Trophoblast cell (in vitro differentiated cells and primary cell): Measurements from ENCODE around the gene ZNF516.

ENCODE experiments used
- DNase-seq, 2 donors: peaks; one replicate each; pipeline ENCODE4 v3.0.0-alpha.2; 2016
- H2AFZ ChIP-seq: 2 replicates; pipeline ENCODE4 v1.6.1; 2013; ENCODE audit warnings: low read length, moderate library complexity, mild to moderate bottlenecking; ENCODE audit not compliant: insufficient read depth, poor library complexity
- H2AK5ac ChIP-seq: 2 replicates; pipeline ENCODE4 v1.6.1; 2013; ENCODE audit warnings: mild to moderate bottlenecking, low read length
- H2BK120ac ChIP-seq: 2 replicates; pipeline ENCODE4 v1.6.1; 2013; ENCODE audit warnings: low read length, mild to moderate bottlenecking, moderate library complexity; ENCODE audit not compliant: insufficient read depth, poor library complexity
- H2BK12ac ChIP-seq: 2 replicates; pipeline ENCODE4 v1.6.1; 2013; ENCODE audit warnings: mild to moderate bottlenecking, low read length, moderate library complexity
- H2BK5ac ChIP-seq: 2 replicates; pipeline ENCODE4 v1.6.1; 2013; ENCODE audit warnings: low read length, low read depth, moderate library complexity, mild to moderate bottlenecking; ENCODE audit not compliant: poor library complexity
- H3K14ac ChIP-seq: 2 replicates; pipeline ENCODE4 v1.6.1; 2013; ENCODE audit warnings: mild to moderate bottlenecking, low read length
- H3K18ac ChIP-seq: 2 replicates; pipeline ENCODE4 v1.6.1; 2013; ENCODE audit warnings: mild to moderate bottlenecking, low read length
- H3K23ac ChIP-seq: 2 replicates; pipeline ENCODE4 v1.6.1; 2013; ENCODE audit warnings: low read length
- H3K27ac ChIP-seq: 2 replicates; pipeline ENCODE4 v1.5.1; 2013; ENCODE audit warnings: low read depth, mild to moderate bottlenecking, inconsistent platforms, low read length, moderate library complexity
- H3K27me3 ChIP-seq: 2 replicates; pipeline ENCODE4 v1.6.1; 2013; ENCODE audit warnings: inconsistent platforms, mild to moderate bottlenecking, low read length, moderate library complexity; ENCODE audit not compliant: insufficient read depth
- H3K36me3 ChIP-seq, 2 experiments: 1 replicate in 1 of 2; 2 replicates in 1 of 2; pipeline ENCODE4 v1.6.1; 2013; ENCODE audit warnings: low read length in 2 of 2, mild to moderate bottlenecking in 2 of 2, moderate library complexity in 1 of 2; ENCODE audit not compliant: insufficient read depth in 2 of 2, control insufficient read depth in 1 of 2
- H3K4ac ChIP-seq: 2 replicates; pipeline ENCODE4 v1.6.1; 2013; ENCODE audit warnings: low read depth, mild to moderate bottlenecking, low read length, moderate library complexity
- H3K4me1 ChIP-seq, 2 experiments: 1 replicate in 1 of 2; 2 replicates in 1 of 2; pipeline ENCODE4 v1.6.1; 2013; ENCODE audit warnings: low read length in 2 of 2, mild to moderate bottlenecking in 2 of 2, moderate library complexity in 1 of 2; ENCODE audit not compliant: insufficient read depth in 2 of 2, control insufficient read depth in 1 of 2
- H3K4me2 ChIP-seq: 2 replicates; pipeline ENCODE4 v1.6.1; 2013; ENCODE audit warnings: inconsistent platforms, mild to moderate bottlenecking, low read length, moderate library complexity
- H3K4me3 ChIP-seq: 2 replicates; pipeline ENCODE4 v1.5.1; 2013; ENCODE audit warnings: mild to moderate bottlenecking, low read depth, low read length, inconsistent platforms
- H3K79me1 ChIP-seq: one replicate; pipeline ENCODE4 v1.6.1; 2013; ENCODE audit warnings: low read length
- H3K79me2 ChIP-seq: 2 replicates; pipeline ENCODE4 v1.6.1; 2013; ENCODE audit warnings: low read length, mild to moderate bottlenecking; ENCODE audit not compliant: control insufficient read depth, insufficient read depth, poor library complexity
- H3K9ac ChIP-seq: 2 replicates; pipeline ENCODE4 v1.6.1; 2013; ENCODE audit warnings: mild to moderate bottlenecking, low read length
- H3K9me3 ChIP-seq: 2 replicates; pipeline ENCODE4 v1.6.1; 2013; ENCODE audit warnings: low read depth, mild to moderate bottlenecking, control low read depth, inconsistent platforms, low read length; ENCODE audit not compliant: insufficient read depth
- H4K12ac ChIP-seq: 2 replicates; pipeline ENCODE4 v1.6.1; 2013; ENCODE audit warnings: low read depth, mild to moderate bottlenecking, low read length, moderate library complexity
- H4K8ac ChIP-seq: 2 replicates; pipeline ENCODE4 v1.6.1; 2013; ENCODE audit warnings: low read depth, mild to moderate bottlenecking, low read length, moderate library complexity
- H4K91ac ChIP-seq: one replicate; pipeline ENCODE4 v1.6.1; 2013; ENCODE audit warnings: low read depth, mild to moderate bottlenecking, low read length, moderate library complexity
- WGBS: extraction: QIAGEN DNeasy Blood & Tissue Kit; methylation state at CpG from one replicate; pipeline ENCODE4 v1.1.7; 2013; ENCODE audit warnings: missing lambda C conversion rate; ENCODE audit not compliant: insufficient read length, insufficient coverage; ENCODE audit errors: extremely low coverage; 5-methylcytosine and 5-hydroxymethylcytosine counted together

The ZNF516 gene

DNA sequence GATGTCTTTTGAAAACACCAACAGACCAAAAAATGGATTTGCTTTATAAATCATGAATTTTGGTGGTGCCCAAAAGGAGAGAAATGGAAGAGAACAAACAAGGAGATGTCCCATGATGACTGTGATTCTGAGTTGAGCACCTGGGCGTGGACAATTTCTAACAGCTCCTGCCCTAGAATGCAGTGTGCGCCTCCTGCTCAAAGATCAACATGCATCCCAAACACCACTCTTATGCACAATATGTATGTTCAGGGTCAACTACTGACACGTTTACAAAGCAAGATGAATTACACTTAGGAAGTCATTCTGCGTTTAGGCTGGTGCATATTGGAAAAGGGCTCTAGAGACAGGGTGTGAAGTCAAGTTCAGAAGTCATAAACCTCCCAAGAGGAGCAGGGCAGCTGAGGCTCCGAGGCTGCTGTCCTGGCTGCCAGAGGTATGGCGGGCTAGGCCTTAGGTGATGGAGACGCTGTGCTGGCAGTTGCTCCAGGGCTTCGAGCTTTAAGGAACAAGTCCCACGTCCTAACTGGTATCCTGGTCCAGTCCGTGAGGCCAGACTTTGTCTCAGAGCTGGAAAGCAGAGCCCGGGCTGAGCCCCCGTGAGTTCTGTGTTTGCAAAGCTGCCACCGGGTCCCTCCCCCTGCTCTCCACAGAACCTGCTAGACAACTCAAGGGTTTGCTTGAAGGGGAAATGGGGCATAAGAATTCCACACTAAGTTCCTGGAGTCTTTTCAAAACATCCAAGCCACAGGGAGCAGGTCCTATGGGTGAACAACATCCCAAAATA lies 74.0 kb downstream of the ZNF516 start:
- no CpG with 5 or more reads among the region's 13 CpGs for WGBS

GRCh38 chr18:76419811-76420210 lies 75.2 kb downstream of the ZNF516 start:
- Histone ChIP-seq H2BK12ac (no peak overlapping the region), H2AFZ (no peak overlapping the region), H3K79me1 (no peaks in the 10 kb centered on the region), H2AK5ac (no peak overlapping the region), H3K23ac (no peak overlapping the region), H2BK5ac (no peak overlapping the region), H3K4me2 (no peak overlapping the region), H3K4me3 (no peak overlapping the region), H4K91ac (no peak overlapping the region), H3K79me2 (no peaks in the 10 kb centered on the region), H3K9me3 (no peaks in the 10 kb centered on the region), H3K4me1 (peaks cover 2 to 7% of the 10 kb centered on the region in 2 experiments), H3K27ac (no peak overlapping the region), H3K9ac (no peak overlapping the region), H3K36me3 (no peaks in the 10 kb centered on the region), H3K27me3 (no peaks in the 10 kb centered on the region), H3K18ac (no peak overlapping the region), H3K4ac (no peak overlapping the region), H3K14ac (no peak overlapping the region), H4K8ac (no peak overlapping the region), H2BK120ac (no peak overlapping the region), H4K12ac (no peak overlapping the region)
- WGBS, result no CpG with 5 or more reads among the region's 3 CpGs
- DNase-seq, result no peak

More for the DNA sequence above, 74.0 kb downstream of the ZNF516 start:
- Histone ChIP-seq H3K27me3 (no peaks in the 10 kb centered on the region), H2BK120ac (no peak overlapping the region), H2AK5ac (no peak overlapping the region), H3K4me3 (no peak overlapping the region), H2BK12ac (no peak overlapping the region), H2BK5ac (no peak overlapping the region), H3K79me1 (no peaks in the 10 kb centered on the region), H3K4ac (no peak overlapping the region), H3K9ac (peak overlapping the region; percentile 9), H3K36me3 (no peaks in the 10 kb centered on the region), H3K4me1 (peaks cover 7 to 11% of the 10 kb centered on the region in 2 experiments), H3K4me2 (peak overlapping the region; percentile 48), H3K18ac (no peak overlapping the region), H2AFZ (no peak overlapping the region), H3K14ac (no peak overlapping the region), H3K23ac (no peak overlapping the region), H4K12ac (no peak overlapping the region), H3K27ac (no peak overlapping the region), H4K91ac (no peak overlapping the region), H3K9me3 (no peaks in the 10 kb centered on the region), H3K79me2 (no peaks in the 10 kb centered on the region), H4K8ac (no peak overlapping the region)
- no peak for DNase-seq

- no peaks in the 10 kb centered on the region for H3K27me3 ChIP-seq
- H3K79me2 ChIP-seq, result no peaks in the 10 kb centered on the region
- no peaks in the 10 kb centered on the region for H3K36me3 ChIP-seq
- no peak overlapping the region for H3K9ac ChIP-seq
- H2AK5ac ChIP-seq, result no peak overlapping the region
- DNase-seq, result no peak
- H2BK12ac ChIP-seq, result no peak overlapping the region
- no peak overlapping the region for H2BK5ac ChIP-seq
- no peak overlapping the region for H3K23ac ChIP-seq
- no peak overlapping the region for H4K12ac ChIP-seq
- no CpG with 5 or more reads among the region's 9 CpGs for WGBS
- H2BK120ac ChIP-seq, result no peak overlapping the region
- peaks cover 0 to 5% of the 10 kb centered on the region in 2 experiments for H3K4me1 ChIP-seq
- H3K27ac ChIP-seq, result no peak overlapping the region
- no peak overlapping the region for H2AFZ ChIP-seq
- H3K18ac ChIP-seq, result no peak overlapping the region
- H3K14ac ChIP-seq, result no peak overlapping the region
- H3K9me3 ChIP-seq, result peaks cover 3% of the 10 kb centered on the region
- H4K8ac ChIP-seq, result no peak overlapping the region
- H3K4me2 ChIP-seq, result no peak overlapping the region
- no peak overlapping the region for H3K4me3 ChIP-seq
- no peak overlapping the region for H4K91ac ChIP-seq
- no peak overlapping the region for H3K4ac ChIP-seq
- H3K79me1 ChIP-seq, result no peaks in the 10 kb centered on the region
Measured at GRCh38 chr18:76416911-76417310, 78.1 kb downstream of the ZNF516 start.

- Histone ChIP-seq H3K4me2 (no peak overlapping the region), H3K9me3 (peaks cover 3% of the 10 kb centered on the region), H2AFZ (no peak overlapping the region), H3K18ac (no peak overlapping the region), H3K9ac (no peak overlapping the region), H3K4me3 (no peak overlapping the region), H3K4me1 (peaks cover 2 to 3% of the 10 kb centered on the region in 2 experiments), H3K79me2 (no peaks in the 10 kb centered on the region), H2AK5ac (no peak overlapping the region), H3K79me1 (no peaks in the 10 kb centered on the region), H3K27me3 (no peaks in the 10 kb centered on the region), H3K36me3 (peaks cover 0 to 2% of the 10 kb centered on the region in 2 experiments), H4K91ac (no peak overlapping the region), H2BK5ac (no peak overlapping the region), H3K27ac (no peak overlapping the region), H2BK12ac (no peak overlapping the region), H3K23ac (no peak overlapping the region), H2BK120ac (no peak overlapping the region), H4K12ac (no peak overlapping the region), H4K8ac (no peak overlapping the region), H3K4ac (no peak overlapping the region), H3K14ac (no peak overlapping the region)
- no peak for DNase-seq
- no CpG with 5 or more reads among the region's 17 CpGs for WGBS
Measured at GRCh38 chr18:76414936-76415621, 80.0 kb downstream of the ZNF516 start.
